OCI-LY1 (cell line): ENCODE data around the gene NAXD.
"Not testable (repeated sequence)": the region's sequence is repeated elsewhere in the genome, so short reads cannot be mapped to it uniquely, and the experiment has no call there.

Experiments used
- EZH2 ChIP-seq: fragments of 200-600 bp; sonication (generic), shearing (Covaris generic); IDR thresholded peaks from 2 replicates; pipeline ENCODE4 v1.8.0; 2017; ENCODE audit warnings: borderline replicate concordance, mixed run types, mild to moderate bottlenecking, antibody characterized with exemption, low read length, moderate library complexity, mixed read lengths
- TF ChIP-seq, protein P1 (sequence below): fragments of 200-600 bp; sonication (generic), shearing (Covaris generic); IDR thresholded peaks from 2 replicates; pipeline ENCODE4 v1.5.1; 2017; ENCODE audit warnings: mild to moderate bottlenecking, antibody characterized with exemption, low read length, moderate library complexity, mixed read lengths

DNA sequence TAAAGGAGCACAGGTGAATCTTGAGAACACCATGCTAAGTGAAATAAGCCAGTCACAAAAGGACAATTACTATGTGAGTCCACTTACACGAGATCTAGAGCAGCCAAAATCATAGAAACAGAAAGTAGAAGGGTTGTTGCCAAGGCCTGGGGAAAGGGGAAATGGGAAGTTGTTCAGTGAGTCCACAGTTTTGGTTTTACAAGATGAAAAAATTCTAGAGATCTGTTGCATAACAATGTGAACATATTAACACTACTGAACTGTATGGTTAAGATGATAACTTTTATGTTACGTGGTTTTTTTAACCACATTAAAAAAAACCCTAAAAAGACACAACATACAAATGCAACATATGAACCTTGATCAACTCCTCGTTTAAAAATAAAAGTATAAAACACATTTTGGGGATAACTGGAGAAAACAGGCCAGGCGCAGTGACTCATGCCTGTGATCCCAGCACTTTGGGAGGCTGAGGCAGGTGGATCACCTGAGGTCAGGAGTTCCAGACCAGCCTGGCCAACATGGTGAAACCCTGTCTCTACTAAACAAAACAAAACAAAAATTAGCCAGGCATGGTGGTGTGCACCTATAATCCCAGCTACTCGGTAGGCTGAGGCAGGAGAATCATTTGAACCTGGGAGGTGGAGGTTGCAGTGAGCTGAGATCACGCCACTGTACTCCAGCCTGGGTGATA is 43.0 kb downstream of the NAXD start:
- TF ChIP-seq, protein P1, sequence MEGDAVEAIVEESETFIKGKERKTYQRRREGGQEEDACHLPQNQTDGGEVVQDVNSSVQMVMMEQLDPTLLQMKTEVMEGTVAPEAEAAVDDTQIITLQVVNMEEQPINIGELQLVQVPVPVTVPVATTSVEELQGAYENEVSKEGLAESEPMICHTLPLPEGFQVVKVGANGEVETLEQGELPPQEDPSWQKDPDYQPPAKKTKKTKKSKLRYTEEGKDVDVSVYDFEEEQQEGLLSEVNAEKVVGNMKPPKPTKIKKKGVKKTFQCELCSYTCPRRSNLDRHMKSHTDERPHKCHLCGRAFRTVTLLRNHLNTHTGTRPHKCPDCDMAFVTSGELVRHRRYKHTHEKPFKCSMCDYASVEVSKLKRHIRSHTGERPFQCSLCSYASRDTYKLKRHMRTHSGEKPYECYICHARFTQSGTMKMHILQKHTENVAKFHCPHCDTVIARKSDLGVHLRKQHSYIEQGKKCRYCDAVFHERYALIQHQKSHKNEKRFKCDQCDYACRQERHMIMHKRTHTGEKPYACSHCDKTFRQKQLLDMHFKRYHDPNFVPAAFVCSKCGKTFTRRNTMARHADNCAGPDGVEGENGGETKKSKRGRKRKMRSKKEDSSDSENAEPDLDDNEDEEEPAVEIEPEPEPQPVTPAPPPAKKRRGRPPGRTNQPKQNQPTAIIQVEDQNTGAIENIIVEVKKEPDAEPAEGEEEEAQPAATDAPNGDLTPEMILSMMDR, result not testable (repeated sequence)
- not testable (repeated sequence) for TF ChIP-seq EZH2
